ENCODE data around the gene IFNGR1.

The IFNGR1 gene

DNA sequence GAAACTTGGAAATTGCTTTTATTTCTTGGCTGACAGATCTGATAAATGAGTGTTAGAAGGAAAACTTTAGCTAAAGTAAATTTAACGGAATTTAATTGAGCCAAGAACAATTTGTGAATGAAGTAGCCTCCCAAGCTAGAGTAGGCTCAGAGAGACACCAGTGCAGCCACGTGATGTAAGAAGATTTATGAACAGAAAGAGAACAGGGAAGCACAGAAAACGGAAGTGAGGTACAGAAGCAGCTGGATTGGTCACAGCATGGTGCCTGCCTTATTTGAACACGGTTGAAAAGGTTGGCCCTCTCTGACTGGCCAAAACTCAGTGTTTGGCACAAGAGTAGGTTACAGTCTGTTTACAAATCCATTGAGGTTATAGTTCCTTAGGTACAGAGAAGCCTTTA, 29.5 kb upstream of the IFNGR1 start:
- TF ChIP-seq, protein P1, sequence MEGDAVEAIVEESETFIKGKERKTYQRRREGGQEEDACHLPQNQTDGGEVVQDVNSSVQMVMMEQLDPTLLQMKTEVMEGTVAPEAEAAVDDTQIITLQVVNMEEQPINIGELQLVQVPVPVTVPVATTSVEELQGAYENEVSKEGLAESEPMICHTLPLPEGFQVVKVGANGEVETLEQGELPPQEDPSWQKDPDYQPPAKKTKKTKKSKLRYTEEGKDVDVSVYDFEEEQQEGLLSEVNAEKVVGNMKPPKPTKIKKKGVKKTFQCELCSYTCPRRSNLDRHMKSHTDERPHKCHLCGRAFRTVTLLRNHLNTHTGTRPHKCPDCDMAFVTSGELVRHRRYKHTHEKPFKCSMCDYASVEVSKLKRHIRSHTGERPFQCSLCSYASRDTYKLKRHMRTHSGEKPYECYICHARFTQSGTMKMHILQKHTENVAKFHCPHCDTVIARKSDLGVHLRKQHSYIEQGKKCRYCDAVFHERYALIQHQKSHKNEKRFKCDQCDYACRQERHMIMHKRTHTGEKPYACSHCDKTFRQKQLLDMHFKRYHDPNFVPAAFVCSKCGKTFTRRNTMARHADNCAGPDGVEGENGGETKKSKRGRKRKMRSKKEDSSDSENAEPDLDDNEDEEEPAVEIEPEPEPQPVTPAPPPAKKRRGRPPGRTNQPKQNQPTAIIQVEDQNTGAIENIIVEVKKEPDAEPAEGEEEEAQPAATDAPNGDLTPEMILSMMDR (IDR thresholded peaks at IDR 0.05; ENCODE audit: control insufficient read depth, extremely low read depth, insufficient read depth), result no peak
- DNase-seq (ENCODE audit: low read depth), result no peak
- no peak overlapping the region for H3K4me3 ChIP-seq (ENCODE audit: low read depth, low read length)

GRCh38 chr6:137247724-137248123, 28.5 kb upstream of the IFNGR1 start:
- TF ChIP-seq, protein P1 (IDR thresholded peaks at IDR 0.05; ENCODE audit: control insufficient read depth, extremely low read depth, insufficient read depth), result no peak
- no peak overlapping the region for H3K4me3 ChIP-seq (ENCODE audit: low read depth, low read length)
- no peak for DNase-seq (ENCODE audit: low read depth)

- TF ChIP-seq, protein P1 (IDR thresholded peaks at IDR 0.05; ENCODE audit: control insufficient read depth, extremely low read depth, insufficient read depth), result no peak
- no peak for DNase-seq (ENCODE audit: low read depth)
- H3K4me3 ChIP-seq (ENCODE audit: low read depth, low read length), result no peak overlapping the region
Measured at GRCh38 chr6:137246791-137247202, 27.6 kb upstream of the IFNGR1 start.

GRCh38 chr6:137246164-137246563, 27.0 kb upstream of the IFNGR1 start:
- DNase-seq (ENCODE audit: low read depth), result no peak
- no peak overlapping the region for H3K4me3 ChIP-seq (ENCODE audit: low read depth, low read length)
- TF ChIP-seq, protein P1 (IDR thresholded peaks at IDR 0.05; ENCODE audit: control insufficient read depth, extremely low read depth, insufficient read depth), result no peak

GRCh38 chr6:137241481-137242038, 22.4 kb upstream of the IFNGR1 start:
- no peak overlapping the region for H3K4me3 ChIP-seq (ENCODE audit: low read depth, low read length)
- peak; percentile 73 for DNase-seq (ENCODE audit: low read depth)
- TF ChIP-seq, protein P1 (IDR thresholded peaks at IDR 0.05; ENCODE audit: control insufficient read depth, extremely low read depth, insufficient read depth), result no peak

GRCh38 chr6:137240168-137240567, 21.0 kb upstream of the IFNGR1 start:
- TF ChIP-seq, protein P1 (IDR thresholded peaks at IDR 0.05; ENCODE audit: control insufficient read depth, extremely low read depth, insufficient read depth), result no peak
- H3K4me3 ChIP-seq (ENCODE audit: low read depth, low read length), result no peak overlapping the region
- DNase-seq (ENCODE audit: low read depth), result no peak

Data from LNCaP clone FGC (cell line).